SK-N-SH (cell line): ENCODE results near the gene SAP30L. TPM values are rescaled to one million over a fixed set of nuclear protein-coding genes. Genes with fewer than 3 reads are reported as not detected.

Experiments used
- CTCF ChIA-PET: fragments of 300-600, 350-600 bp; formaldehyde crosslinking; extraction: SDS; loops from one replicate; lab custom pipeline; 2021; lab: Yijun Ruan, JAX
- POLR2A ChIA-PET: fragments of 350-600 bp; sonication (Branson Sonifier 250); formaldehyde crosslinking; extraction: SDS; loops from one replicate; lab custom pipeline; 2020; ENCODE audit warnings: antibody characterized with exemption, inconsistent platforms; lab: Yijun Ruan, JAX
- DNase-seq: peaks from one replicate; pipeline ENCODE4 v3.0.0; 2012
- H2AFZ ChIP-seq: fragments of 200-600 bp; sonication (generic); 2 replicates; pipeline ENCODE4 v1.8.1; 2016; ENCODE audit warnings: antibody characterized with exemption, mild to moderate bottlenecking, low read depth
- H3F3A ChIP-seq: fragments of 200-600 bp; sonication (generic); replicated peaks from 2 replicates; pipeline ENCODE3; 2016; ENCODE audit warnings: antibody characterized with exemption, mild to moderate bottlenecking; ENCODE audit not compliant: insufficient read depth
- H3K27ac ChIP-seq, 2 experiments: fragments of 200-500 bp in 1 of 2; fragments of 200-600 bp in 1 of 2; sonication (Bioruptor generic) in 1 of 2; sonication (generic), shearing (Covaris generic) in 1 of 2; 2 replicates each; pipeline versions ENCODE4 v1.5.1 to v1.6.1; 2014 to 2016; ENCODE audit warnings: low read depth in 2 of 2, inconsistent platforms in 1 of 2, low read length in 1 of 2, mild to moderate bottlenecking in 1 of 2, mixed read lengths in 1 of 2
- H3K27me3 ChIP-seq: fragments of 200-600 bp; sonication (generic), shearing (Covaris generic); 2 replicates; pipeline ENCODE4 v1.6.1; 2016; ENCODE audit warnings: mixed run types; ENCODE audit not compliant: insufficient read depth
- H3K36me3 ChIP-seq, 2 experiments: fragments of 200-500 bp in 1 of 2; fragments of 200-600 bp in 1 of 2; sonication (Bioruptor generic) in 1 of 2; sonication (generic) in 1 of 2; replicated peaks in 1 of 2; 2 replicates each; pipeline versions ENCODE3 to v1.5.1; 2014 to 2016; ENCODE audit warnings: low read length in 1 of 2, mild to moderate bottlenecking in 1 of 2; ENCODE audit not compliant: insufficient read depth in 2 of 2, control insufficient read depth in 1 of 2
- H3K4me1 ChIP-seq, 2 experiments: fragments of 200-500 bp in 1 of 2; fragments of 200-600 bp in 1 of 2; sonication (Bioruptor generic) in 1 of 2; sonication (generic), shearing (Covaris generic) in 1 of 2; 2 replicates each; pipeline versions ENCODE4 v1.5.1 to v1.6.1; 2014 to 2016; ENCODE audit warnings: low read depth in 1 of 2, low read length in 1 of 2, mixed run types in 1 of 2; ENCODE audit not compliant: insufficient read depth in 2 of 2, control insufficient read depth in 1 of 2
- H3K4me2 ChIP-seq: fragments of 200-600 bp; sonication (generic), shearing (Covaris generic); 2 replicates; pipeline ENCODE4 v1.6.1; 2017; ENCODE audit warnings: mixed run types
- H3K4me3 ChIP-seq, 2 experiments: fragments of 200-500 bp in 1 of 2; fragments of 200-600 bp in 1 of 2; sonication (Bioruptor generic) in 1 of 2; sonication (generic), shearing (Covaris generic) in 1 of 2; 2 replicates each; pipeline versions ENCODE4 v1.5.1 to v1.8.1; 2014 to 2016; ENCODE audit warnings: low read depth in 2 of 2, inconsistent platforms in 1 of 2, low read length in 1 of 2, mild to moderate bottlenecking in 1 of 2, mixed read lengths in 1 of 2, moderate library complexity in 1 of 2
- H3K79me2 ChIP-seq: fragments of 200-600 bp; sonication (generic); 2 replicates; pipeline ENCODE4 v1.8.1; 2017; ENCODE audit warnings: mild to moderate bottlenecking; ENCODE audit not compliant: insufficient read depth
- H3K9ac ChIP-seq: fragments of 200-600 bp; sonication (generic); 2 replicates; pipeline ENCODE4 v1.6.1; 2017; ENCODE audit warnings: mixed run types
- H3K9me2 ChIP-seq: fragments of 200-600 bp; sonication (generic); 2 replicates; pipeline ENCODE4 v1.6.1; 2017; ENCODE audit warnings: mixed run types
- H3K9me3 ChIP-seq: fragments of 200-600 bp; sonication (generic); 2 replicates; pipeline ENCODE4 v1.6.1; 2017; ENCODE audit warnings: mixed run types, mild to moderate bottlenecking, moderate library complexity
- H4K20me1 ChIP-seq: fragments of 200-600 bp; sonication (generic); 2 replicates; pipeline ENCODE4 v1.6.1; 2017; ENCODE audit warnings: mild to moderate bottlenecking, mixed run types; ENCODE audit not compliant: insufficient read depth
- CHD2 ChIP-seq: fragments of 150-350 bp; IDR thresholded peaks from 2 replicates; pipeline ENCODE4 v1.6.1; 2018; ENCODE audit warnings: low read length; ENCODE audit not compliant: partially characterized antibody
- CTCF ChIP-seq: fragments of 200-600 bp; sonication (generic); IDR thresholded peaks from 2 replicates; pipeline ENCODE4 v1.6.1; 2017; ENCODE audit warnings: antibody characterized with exemption, mild to moderate bottlenecking, moderate library complexity
- ELF1 ChIP-seq: IDR thresholded peaks from 2 replicates; pipeline ENCODE4 v1.4.0; 2012
- FOSL2 ChIP-seq: IDR thresholded peaks from 2 replicates; pipeline ENCODE4 v1.4.0; 2012; ENCODE audit warnings: low read depth, mild to moderate bottlenecking, moderate library complexity, borderline replicate concordance
- FOXM1 ChIP-seq: IDR thresholded peaks from 2 replicates; pipeline ENCODE4 v1.4.0; 2012; ENCODE audit warnings: low read depth, mild to moderate bottlenecking
- GABPA ChIP-seq: IDR thresholded peaks from 2 replicates; pipeline ENCODE4 v1.4.0; 2012; ENCODE audit warnings: low read depth, mild to moderate bottlenecking
- IRF3 ChIP-seq: fragments of 150-350 bp; IDR thresholded peaks from 2 replicates; pipeline ENCODE4 v1.6.1; 2016; ENCODE audit warnings: mild to moderate bottlenecking, low read depth, low read length
- MEF2A ChIP-seq: IDR thresholded peaks from 2 replicates; pipeline ENCODE4 v1.4.0; 2012; ENCODE audit warnings: low read depth, borderline replicate concordance
- MXI1 ChIP-seq: IDR thresholded peaks from 2 replicates; pipeline ENCODE4 v1.6.1; 2012; ENCODE audit warnings: mild to moderate bottlenecking, low read depth, low read length, improper control_type of control experiment
- NFIC ChIP-seq: IDR thresholded peaks from 2 replicates; pipeline ENCODE4 v1.4.0; 2012; ENCODE audit warnings: borderline replicate concordance
- NRF1 ChIP-seq: IDR thresholded peaks from 2 replicates; pipeline ENCODE4 v1.6.1; 2012; ENCODE audit warnings: low read depth, mild to moderate bottlenecking, low read length
- PBX3 ChIP-seq: IDR thresholded peaks from 2 replicates; pipeline ENCODE4; 2012
- POLR2AphosphoS5 ChIP-seq: IDR thresholded peaks from 2 replicates; pipeline ENCODE4 v1.6.1; 2012; ENCODE audit warnings: low read depth, low read length
- RAD21 ChIP-seq: IDR thresholded peaks from 2 replicates; pipeline ENCODE4 v1.6.1; 2012; ENCODE audit warnings: mild to moderate bottlenecking, low read length
- RXRA ChIP-seq: IDR thresholded peaks from 2 replicates; pipeline ENCODE4 v1.4.0; 2012; ENCODE audit warnings: low read depth, mild to moderate bottlenecking, borderline replicate concordance
- SIN3A ChIP-seq: IDR thresholded peaks from 2 replicates; pipeline ENCODE4 v1.6.1; 2012; ENCODE audit warnings: low read depth, mild to moderate bottlenecking, low read length, moderate library complexity, borderline replicate concordance
- TAF1 ChIP-seq: IDR thresholded peaks from 2 replicates; pipeline ENCODE4 v1.6.1; 2012; ENCODE audit warnings: low read depth, mild to moderate bottlenecking, low read length, moderate library complexity, borderline replicate concordance
- USF1 ChIP-seq: IDR thresholded peaks from 2 replicates; pipeline ENCODE4 v1.4.0; 2012; ENCODE audit warnings: low read depth, borderline replicate concordance
- YY1 ChIP-seq: IDR thresholded peaks from 2 replicates; pipeline ENCODE4 v1.4.0; 2012; ENCODE audit warnings: low read depth, mild to moderate bottlenecking
- ZBTB33 ChIP-seq: IDR thresholded peaks from 2 replicates; pipeline ENCODE4 v1.4.0; 2012; ENCODE audit warnings: low read depth, borderline replicate concordance
- WGBS: methylation state at CpG from one replicate; pipeline ENCODE4 v1.1.6; 2017; ENCODE audit warnings: low lambda C conversion rate; 5-methylcytosine and 5-hydroxymethylcytosine counted together
- polyA plus RNA-seq, 3 experiments: library from polyadenylated mRNA; depleted of rRNA; stranded (reverse); fragments of >200 nt; gene quantifications; 2 replicates each; pipeline ENCODE4 v1.2.3, GENCODE V29; 2012

The SAP30L gene
- polyA plus RNA-seq, 1 of the 3 experiments (the other 2 are of a cell fraction), result 26.6 TPM

GRCh38 chr5:154498591-154498990, 52.8 kb downstream of the SAP30L start:
- H3K9ac ChIP-seq, result no peak overlapping the region
- no peak overlapping the region for H2AFZ ChIP-seq
- no peaks in the 10 kb centered on the region for H3K36me3 ChIP-seq
- no peak overlapping the region for H3K27ac ChIP-seq
- POLR2A ChIA-PET, result no interaction called here
- no peaks in the 10 kb centered on the region for H3F3A ChIP-seq
- no peaks in the 10 kb centered on the region; the same call in none of the 2 replicates for H3K27me3 ChIP-seq
- H3K79me2 ChIP-seq, result no peaks in the 10 kb centered on the region
- no peak for DNase-seq
- H3K9me2 ChIP-seq, result no peaks in the 10 kb centered on the region
- no peaks in the 10 kb centered on the region for H4K20me1 ChIP-seq
- H3K9me3 ChIP-seq, result no peaks in the 10 kb centered on the region
- WGBS, result 13% methylated on average over 1 of the region's 1 CpG
- no peak overlapping the region for H3K4me2 ChIP-seq
- no peak for TF ChIP-seq MXI1
- TF ChIP-seq TAF1, result no peak
- TF ChIP-seq RXRA, result no peak
- TF ChIP-seq POLR2AphosphoS5, result no peak
- TF ChIP-seq NFIC, result no peak
- no peak for TF ChIP-seq GABPA
- TF ChIP-seq FOSL2, result no peak
- no peak for TF ChIP-seq IRF3
- TF ChIP-seq CTCF, result no peak
- TF ChIP-seq ZBTB33, result no peak
- TF ChIP-seq RAD21, result no peak
- no peak for TF ChIP-seq SIN3A
- TF ChIP-seq USF1, result no peak
- TF ChIP-seq PBX3, result no peak
- no peak for TF ChIP-seq CHD2
- TF ChIP-seq FOXM1, result no peak
- TF ChIP-seq MEF2A, result no peak
- no peak for TF ChIP-seq NRF1
- TF ChIP-seq ELF1, result no peak
- no peak for TF ChIP-seq YY1
- CTCF ChIA-PET, result interaction anchor here (1.2 kb wide), 1 partner anchor 22 kb away, joined by 4 read pairs; no protein-coding TSS in a partner anchor
- H3K4me3 ChIP-seq, result no peak overlapping the region
- H3K4me1 ChIP-seq, result peaks cover 0 to 6% of the 10 kb centered on the region in 2 experiments; a peak in 1 of 4 replicates
